Measurements from ENCODE around the gene VTI1A.

The VTI1A gene

GRCh38 chr10:112790921-112791320, 343.9 kb downstream of the VTI1A start:
- ATAC-seq = no peak

DNA sequence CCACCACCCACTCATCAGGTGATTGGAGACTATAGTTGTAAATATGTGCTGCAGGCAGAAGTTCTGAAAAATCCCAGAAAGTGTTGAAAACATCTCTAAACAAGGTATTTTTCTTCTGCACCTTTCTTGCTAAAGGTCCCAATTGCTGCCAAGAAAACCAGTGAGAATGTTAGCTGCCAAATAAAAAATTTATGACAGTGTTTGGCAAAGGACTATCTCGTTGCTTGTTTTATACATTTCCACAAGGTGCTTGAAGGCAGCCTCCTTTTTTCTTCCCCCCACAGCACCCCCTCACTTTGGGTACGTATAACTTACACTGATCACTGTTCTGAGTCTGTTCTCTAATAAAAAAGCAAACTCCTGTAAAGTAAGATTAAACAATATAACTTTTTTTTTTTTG, 344.4 kb downstream of the VTI1A start:
- no peak for ATAC-seq

GRCh38 chr10:112792487-112793201, 345.6 kb downstream of the VTI1A start:
- no peak for ATAC-seq

- no peak for ATAC-seq
These were observed 346.3 kb downstream of the VTI1A start for GRCh38 chr10:112793202-112793921.

DNA sequence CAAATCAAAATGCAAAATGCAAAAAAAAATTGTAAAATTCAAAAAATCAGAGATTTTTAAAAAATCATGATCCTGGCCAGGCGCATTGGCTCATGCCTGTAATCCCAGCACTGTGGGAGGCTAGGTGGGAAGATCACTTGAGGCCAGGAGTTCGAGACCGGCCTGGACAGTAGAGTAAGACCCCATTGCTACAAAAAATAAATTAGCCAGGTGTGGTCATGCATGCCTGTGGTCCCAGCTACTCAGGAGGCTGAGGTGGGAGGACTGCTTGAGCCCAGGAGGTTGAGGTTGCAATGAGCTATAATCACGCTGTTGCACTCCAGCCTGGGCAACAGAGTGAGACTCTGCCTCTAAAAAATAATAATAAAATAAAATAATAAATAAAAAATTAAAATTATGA, 347.2 kb downstream of the VTI1A start:
- no peak for ATAC-seq

- ATAC-seq = no peak
These were observed 348.1 kb downstream of the VTI1A start for GRCh38 chr10:112795067-112795466.

GRCh38 chr10:112797197-112797596, 350.2 kb downstream of the VTI1A start:
- no peak for ATAC-seq

- ATAC-seq = no peak
These were observed 350.8 kb downstream of the VTI1A start for GRCh38 chr10:112797855-112798254.

DNA sequence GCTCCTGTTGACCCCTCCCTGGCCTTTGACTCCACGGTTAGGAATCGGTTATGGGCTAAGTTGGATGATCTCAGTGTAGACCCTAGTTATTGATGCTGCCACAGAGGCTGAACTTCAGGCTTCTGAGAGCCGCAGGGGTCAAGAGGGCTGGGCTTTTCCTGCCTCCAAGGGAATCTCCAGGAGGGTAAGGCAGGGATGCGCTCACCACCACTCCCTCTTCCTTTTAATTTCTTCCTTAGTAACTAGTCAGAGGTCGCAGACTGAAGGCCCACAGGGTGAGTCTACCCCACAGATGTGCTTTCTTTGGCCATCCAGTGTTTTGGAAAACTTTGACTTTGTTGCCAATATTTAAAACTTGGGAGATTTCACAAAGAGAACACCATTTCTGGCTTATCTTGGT, 352.0 kb downstream of the VTI1A start:
- no peak for ATAC-seq

GRCh38 chr10:112799726-112800510, 352.9 kb downstream of the VTI1A start:
- no peak for ATAC-seq

DNA sequence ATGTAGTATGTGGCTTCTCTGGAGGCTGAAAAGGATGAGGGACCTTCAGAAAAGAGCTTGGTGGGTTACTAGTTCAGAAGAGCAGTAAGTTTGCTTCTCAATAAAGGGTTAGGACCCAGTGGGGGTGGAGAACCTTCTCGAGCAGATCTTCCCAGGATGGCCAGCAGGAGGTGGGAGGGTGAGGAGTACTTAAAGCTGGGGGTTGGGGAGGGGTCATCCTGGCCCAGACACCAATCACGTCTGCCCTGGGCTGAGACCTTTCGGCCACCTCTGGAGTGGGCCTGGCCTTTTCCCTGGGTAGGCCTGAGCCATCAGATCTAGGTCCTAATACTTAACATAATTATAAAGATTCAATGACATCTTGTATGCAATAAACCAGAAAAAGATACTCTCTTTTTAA, 354.0 kb downstream of the VTI1A start:
- ATAC-seq = no peak

DNA sequence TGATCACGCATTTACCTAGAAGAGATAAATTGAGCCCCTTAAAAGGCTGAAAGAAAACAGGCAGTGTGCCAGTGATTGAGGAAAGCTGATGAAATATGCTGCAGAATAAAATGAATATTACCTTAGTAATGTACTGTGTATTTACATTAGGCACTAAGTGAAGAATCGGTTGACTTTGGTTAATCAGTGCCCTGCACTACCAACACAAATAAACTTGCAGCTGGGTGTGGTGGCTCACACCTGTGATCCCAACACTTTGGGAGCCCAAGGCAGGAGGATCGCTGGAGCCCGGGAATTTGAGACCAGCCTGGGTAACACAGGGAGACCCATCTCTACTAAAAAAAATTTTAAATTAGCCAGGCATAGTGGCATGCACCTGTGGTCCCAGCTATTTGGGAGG, 354.7 kb downstream of the VTI1A start:
- ATAC-seq = no peak

- ATAC-seq = no peak
These were observed 355.5 kb downstream of the VTI1A start for GRCh38 chr10:112802411-112803022.

GRCh38 chr10:112803961-112804401, 357.0 kb downstream of the VTI1A start:
- no peak for ATAC-seq

DNA sequence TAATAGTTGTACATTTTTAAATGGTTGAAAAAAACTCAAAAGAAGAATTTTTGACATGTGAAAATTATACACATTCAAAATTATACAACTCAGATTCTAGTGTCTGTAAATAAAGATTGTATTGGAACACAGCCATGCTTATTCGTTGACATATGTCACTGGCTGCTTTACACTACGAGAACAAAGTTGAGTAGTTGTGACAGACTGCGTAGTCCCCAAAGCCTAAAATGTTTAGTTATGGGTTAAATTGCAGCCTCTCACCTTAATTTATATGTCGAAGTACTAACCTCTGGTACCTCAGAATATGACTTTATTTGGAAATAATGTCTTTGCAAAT, 358.2 kb downstream of the VTI1A start:
- ATAC-seq = no peak

GRCh38 chr10:112805701-112806100, 358.7 kb downstream of the VTI1A start:
- ATAC-seq = no peak

DNA sequence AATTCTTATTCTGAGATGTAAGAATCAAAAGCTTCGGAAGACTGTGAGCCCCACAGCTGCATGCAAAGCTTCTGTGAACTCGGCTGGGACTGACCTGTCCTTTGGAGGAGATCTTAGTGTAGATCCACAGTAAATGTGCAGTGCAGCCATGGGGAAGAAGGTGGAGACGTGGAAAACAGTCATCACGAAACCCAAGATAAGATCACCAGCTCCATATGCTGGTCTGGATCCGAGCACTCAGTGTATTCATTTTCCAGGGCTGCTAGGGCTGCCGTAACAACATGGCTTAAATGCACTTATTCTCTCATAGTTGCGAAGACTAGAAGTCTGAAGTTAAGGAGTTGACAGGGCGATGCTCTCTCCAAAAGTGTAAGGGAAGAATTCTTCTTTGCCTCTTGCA, 360.0 kb downstream of the VTI1A start:
- no peak for ATAC-seq

GRCh38 chr10:112809736-112810135, 362.7 kb downstream of the VTI1A start:
- no peak for ATAC-seq

DNA sequence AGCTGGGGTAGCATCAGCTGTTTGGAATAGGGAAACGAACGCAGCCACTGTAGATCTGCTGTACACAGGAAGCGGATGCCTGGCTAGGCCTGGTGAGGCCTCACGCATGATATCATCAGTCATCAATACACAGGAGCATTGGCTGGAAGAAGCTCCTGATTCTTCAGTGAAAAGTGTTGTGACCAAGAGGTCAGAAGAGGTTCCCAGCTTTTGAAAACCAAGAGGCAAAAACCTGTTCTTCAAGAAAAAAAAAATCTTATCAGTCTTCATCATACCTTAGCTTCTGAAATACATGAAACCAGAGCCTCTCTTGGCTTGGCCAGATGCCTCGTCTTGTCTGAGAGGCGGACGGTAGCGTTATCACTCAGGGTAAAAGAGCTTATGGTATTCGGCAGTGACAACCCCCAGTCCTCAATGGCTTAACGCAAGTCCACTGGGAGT, 363.7 kb downstream of the VTI1A start:
- ATAC-seq = no peak

DNA sequence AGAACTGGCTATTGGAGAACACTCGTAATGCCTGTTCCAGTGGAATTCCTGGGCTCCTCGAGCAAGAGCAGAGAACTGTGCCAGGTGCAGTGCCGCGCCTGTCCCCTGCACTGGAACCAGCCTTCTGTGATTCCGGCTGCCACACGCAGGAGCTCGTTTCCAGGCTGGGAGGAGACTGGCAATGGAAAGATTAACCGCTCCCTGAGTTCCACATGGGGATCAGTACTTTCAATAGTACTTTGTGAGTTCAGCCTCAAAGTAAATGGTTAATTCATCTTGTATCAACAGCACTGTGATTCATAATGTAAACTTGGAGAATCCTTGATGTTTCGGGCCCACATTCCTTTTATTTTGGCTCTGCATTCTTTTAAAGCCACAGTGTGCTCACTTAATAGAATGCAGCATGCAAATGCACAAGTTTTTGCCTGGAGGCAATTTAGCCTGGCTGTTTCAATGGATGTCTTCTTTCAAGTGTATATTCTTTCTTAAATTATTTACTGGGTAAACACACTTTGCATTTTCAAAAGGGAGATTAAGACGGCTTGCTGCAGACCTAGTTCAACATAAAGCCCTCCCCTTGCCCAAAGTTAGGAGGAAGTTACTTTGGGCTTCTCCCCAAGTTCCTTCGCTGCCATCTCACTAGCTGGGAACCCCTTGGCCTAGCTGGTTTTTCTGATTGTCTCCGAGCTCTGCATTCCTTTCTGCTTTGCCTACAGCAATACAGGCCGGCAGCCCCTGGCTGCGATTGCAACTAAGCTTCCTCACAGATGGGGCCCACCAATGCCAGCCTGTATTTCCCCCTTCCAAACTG, 364.9 kb downstream of the VTI1A start:
- no peak for ATAC-seq

DNA sequence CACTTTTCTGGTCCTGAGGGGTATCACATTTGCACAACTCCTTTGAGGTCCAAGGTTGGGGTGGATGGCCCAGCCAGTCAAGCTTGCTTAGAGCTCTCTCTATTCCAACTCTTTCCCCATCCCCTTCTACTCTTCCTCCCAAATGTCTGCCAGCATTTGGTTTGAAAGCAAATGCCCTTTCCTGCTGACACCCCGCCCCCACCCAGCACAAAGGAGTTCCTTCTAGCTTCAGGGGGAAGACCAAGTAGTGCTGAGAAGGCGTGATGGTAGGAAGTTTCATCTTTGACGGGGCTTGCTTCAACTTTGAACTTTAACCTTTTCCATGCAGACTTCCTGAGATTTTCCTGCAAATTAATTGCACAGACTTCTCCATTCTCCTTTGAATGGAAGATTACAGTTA, 365.6 kb downstream of the VTI1A start:
- ATAC-seq = no peak

GRCh38 chr10:112813866-112814591, 367.0 kb downstream of the VTI1A start:
- ATAC-seq = no peak
